HL-60 (cell line): ENCODE results near the gene POLG.

Experiments used
- CTCF ChIP-seq: IDR thresholded peaks from one replicate; pipeline ENCODE4 v1.5.1; 2011; ENCODE audit warnings: low read length, control low read depth, inconsistent platforms; ENCODE audit not compliant: insufficient read depth
- GABPA ChIP-seq: IDR thresholded peaks from 2 replicates; pipeline ENCODE4 v1.6.1; 2012; ENCODE audit warnings: low read depth
- POLR2AphosphoS5 ChIP-seq: IDR thresholded peaks from 2 replicates; pipeline ENCODE4 v1.6.1; 2012; ENCODE audit warnings: low read depth
- REST ChIP-seq: IDR thresholded peaks from 2 replicates; pipeline ENCODE4 v1.6.1; 2012; ENCODE audit warnings: low read depth; ENCODE audit not compliant: insufficient replicate concordance
- SPI1 ChIP-seq: IDR thresholded peaks from 2 replicates; pipeline ENCODE4 v1.6.1; 2012; ENCODE audit warnings: low read depth, mild to moderate bottlenecking, borderline replicate concordance

- no peak for TF ChIP-seq REST
- no peak for TF ChIP-seq CTCF
- no peak for TF ChIP-seq POLR2AphosphoS5
- no peak for TF ChIP-seq GABPA
- TF ChIP-seq SPI1: no peak
Measured at GRCh38 chr15:89325039-89325803, 9.4 kb downstream of the POLG start.
